Activated T-cell treated with anti-CD3 and anti-CD28 coated beads for 48 hours (primary cell): Measurements from ENCODE around the gene FGD5.

Source experiments
- DNase-seq: peaks from one replicate; pipeline ENCODE4 v3.0.0-alpha.2; 2020; ENCODE audit warnings: low read depth

The FGD5 gene

GRCh38 chr3:14905055-14905657 lies 86.4 kb downstream of the FGD5 start:
- DNase-seq: no peak

- DNase-seq: no peak
Observed at GRCh38 chr3:14906355-14906971, 87.7 kb downstream of the FGD5 start.

GRCh38 chr3:14907043-14907966 lies 88.5 kb downstream of the FGD5 start:
- no peak for DNase-seq

GRCh38 chr3:14909250-14909649 lies 90.5 kb downstream of the FGD5 start:
- DNase-seq: no peak

- DNase-seq: no peak
Observed at GRCh38 chr3:14911651-14912050, 92.9 kb downstream of the FGD5 start.

GRCh38 chr3:14913071-14913925 lies 94.5 kb downstream of the FGD5 start:
- no peak for DNase-seq

GRCh38 chr3:14913926-14914778 lies 95.4 kb downstream of the FGD5 start:
- no peak for DNase-seq

GRCh38 chr3:14914779-14915117 lies 96.0 kb downstream of the FGD5 start:
- DNase-seq: no peak

GRCh38 chr3:14915636-14916222 lies 97.0 kb downstream of the FGD5 start:
- DNase-seq: no peak

GRCh38 chr3:14918356-14918860 lies 99.6 kb downstream of the FGD5 start:
- DNase-seq: no peak

- no peak for DNase-seq
Observed at GRCh38 chr3:14920536-14920935, 101.8 kb downstream of the FGD5 start.

GRCh38 chr3:14921034-14921616 lies 102.4 kb downstream of the FGD5 start:
- peak; percentile 72 for DNase-seq

GRCh38 chr3:14921811-14922705 lies 103.3 kb downstream of the FGD5 start:
- DNase-seq: no peak

GRCh38 chr3:14922863-14923262 lies 104.1 kb downstream of the FGD5 start:
- DNase-seq: no peak

- no peak for DNase-seq
Observed at GRCh38 chr3:14923476-14923875, 104.7 kb downstream of the FGD5 start.

- DNase-seq: no peak
Observed at GRCh38 chr3:14925729-14926591, 107.2 kb downstream of the FGD5 start.

- no peak for DNase-seq
Observed at GRCh38 chr3:14926592-14926991, 107.8 kb downstream of the FGD5 start.

- DNase-seq: no peak
Observed at GRCh38 chr3:14927308-14927707, 108.5 kb downstream of the FGD5 start.
